Lung (tissue), 12 donors: ENCODE results near the gene RHOG. TPM values are rescaled to one million over a fixed set of nuclear protein-coding genes. Genes with fewer than 3 reads are reported as not detected.
A peak's percentile ranks its signal among the peaks of the same experiment; 100 is the strongest.
"Not testable (repeated sequence)": the region's sequence is repeated elsewhere in the genome, so short reads cannot be mapped to it uniquely, and the experiment has no call there.

Experiments used
- ATAC-seq: fragments of 200-7000 bp; cut with Tn5 transposase; one replicate; pipeline ENCODE4 v1.9.1; 2020; ENCODE audit warnings: moderate number of reproducible peaks; ENCODE audit not compliant: insufficient read depth, low FRiP score
- DNase-seq, 3 donors: peaks; one replicate each; pipeline ENCODE4 v3.0.0-alpha.2; 2013 to 2017
- H3K27ac ChIP-seq, 2 donors: one replicate each; pipeline ENCODE4 v1.5.1; 2013; ENCODE audit warnings: mild to moderate bottlenecking in 2 of 2, moderate library complexity in 2 of 2, control low read depth in 1 of 2, inconsistent platforms in 1 of 2, low read depth in 1 of 2, low read length in 1 of 2
- H3K27me3 ChIP-seq, 3 donors: one replicate each; pipeline ENCODE4 v1.5.1; 2013; ENCODE audit warnings: low read length in 2 of 3; ENCODE audit not compliant: control insufficient read depth in 3 of 3, insufficient read depth in 3 of 3
- H3K36me3 ChIP-seq, 4 donors: one replicate each; pipeline ENCODE4 v1.5.1; 2013; ENCODE audit warnings: low read length in 4 of 4, mild to moderate bottlenecking in 1 of 4, moderate library complexity in 1 of 4; ENCODE audit not compliant: control insufficient read depth in 4 of 4, insufficient read depth in 4 of 4
- H3K4me1 ChIP-seq, 5 donors: one replicate each; pipeline ENCODE4 v1.5.1; 2013; ENCODE audit warnings: low read length in 5 of 5, mild to moderate bottlenecking in 2 of 5, moderate library complexity in 1 of 5; ENCODE audit not compliant: control insufficient read depth in 5 of 5, insufficient read depth in 5 of 5
- H3K4me3 ChIP-seq: one replicate; pipeline ENCODE4 v1.5.1; 2013; ENCODE audit warnings: mild to moderate bottlenecking, control low read depth, moderate library complexity
- H3K9ac ChIP-seq, 2 donors: one replicate each; pipeline ENCODE4 v1.5.1; 2013; ENCODE audit warnings: low read length in 2 of 2, control low read depth in 1 of 2; ENCODE audit not compliant: insufficient read depth in 1 of 2
- H3K9me3 ChIP-seq, 4 donors: one replicate each; pipeline ENCODE4 v1.5.1; 2013; ENCODE audit warnings: low read length in 3 of 4, mild to moderate bottlenecking in 1 of 4, moderate library complexity in 1 of 4; ENCODE audit not compliant: control insufficient read depth in 4 of 4, insufficient read depth in 3 of 4
- WGBS, 2 donors: extraction: QIAGEN DNeasy Blood & Tissue Kit; methylation state at CpG; one replicate each; pipeline ENCODE4 v1.1.7; 2013; 5-methylcytosine and 5-hydroxymethylcytosine counted together
- polyA plus RNA-seq, 2 donors: library from polyadenylated mRNA; stranded (reverse); fragments of 200-250 nt; gene quantifications; one replicate each; pipeline ENCODE4 v1.2.1, GENCODE V29; 2013
- total RNA-seq, 2 donors: library from RNA; depleted of rRNA in 1 of 2; stranded (reverse); fragments of >200 nt in 1 of 2; gene quantifications; one replicate each; pipeline ENCODE4 v1.2.1, GENCODE V29; 2014 to 2021
- TF ChIP-seq, protein P1 (sequence below): IDR thresholded peaks from 2 replicates; pipeline ENCODE4 v1.5.1; 2012; ENCODE audit warnings: mild to moderate bottlenecking; ENCODE audit errors: control extremely low read depth, extremely low read depth
- donor health status: control.
- donor health status: control.
- donor health status: Bipolar disorder and iron deficiency.
- donor health status: healthy.
- donor health status: DM: yes; HTN: yes; CAD: no.

Gene RHOG
- total and polyA plus RNA-seq, 4 donors: 15.4 to 287 (median 82.6) TPM

DNA sequence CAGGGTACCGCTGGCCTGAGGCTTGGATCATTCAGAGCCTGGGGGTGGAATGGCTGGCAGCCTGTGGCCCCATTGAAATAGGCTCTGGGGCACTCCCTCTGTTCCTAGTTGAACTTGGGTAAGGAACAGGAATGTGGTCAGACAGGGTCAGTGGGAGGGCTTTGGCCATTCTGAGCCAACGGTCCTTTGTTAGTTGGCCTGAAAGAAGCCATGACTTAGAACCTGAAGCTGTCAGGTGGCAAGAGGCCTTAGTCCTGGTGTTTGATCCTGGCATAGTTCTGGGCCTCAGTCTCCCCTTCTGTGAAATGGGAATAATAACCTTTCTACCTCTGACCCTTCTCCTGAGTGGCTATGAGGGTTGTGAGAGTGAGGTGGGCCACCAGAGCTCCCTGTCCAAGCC, 24.1 kb downstream of the RHOG start:
- H3K9me3 ChIP-seq: no peaks in the 10 kb centered on the region
- H3K27ac ChIP-seq: peak overlapping the region in 1 of 2 donors; percentile 26
- H3K4me1 ChIP-seq: peaks cover 0 to 24% (median 7%) of the 10 kb centered on the region in 5 donors
- peaks cover 0 to 4% (median 0%) of the 10 kb centered on the region in 4 donors for H3K36me3 ChIP-seq
- 72 to 86% methylated on average over 2 of the region's 2 CpGs for WGBS, 2 donors
- peak; percentile 19 for ATAC-seq
- H3K9ac ChIP-seq: no peak overlapping the region
- H3K4me3 ChIP-seq: no peak overlapping the region
- DNase-seq: no peak
- TF ChIP-seq, protein P1, sequence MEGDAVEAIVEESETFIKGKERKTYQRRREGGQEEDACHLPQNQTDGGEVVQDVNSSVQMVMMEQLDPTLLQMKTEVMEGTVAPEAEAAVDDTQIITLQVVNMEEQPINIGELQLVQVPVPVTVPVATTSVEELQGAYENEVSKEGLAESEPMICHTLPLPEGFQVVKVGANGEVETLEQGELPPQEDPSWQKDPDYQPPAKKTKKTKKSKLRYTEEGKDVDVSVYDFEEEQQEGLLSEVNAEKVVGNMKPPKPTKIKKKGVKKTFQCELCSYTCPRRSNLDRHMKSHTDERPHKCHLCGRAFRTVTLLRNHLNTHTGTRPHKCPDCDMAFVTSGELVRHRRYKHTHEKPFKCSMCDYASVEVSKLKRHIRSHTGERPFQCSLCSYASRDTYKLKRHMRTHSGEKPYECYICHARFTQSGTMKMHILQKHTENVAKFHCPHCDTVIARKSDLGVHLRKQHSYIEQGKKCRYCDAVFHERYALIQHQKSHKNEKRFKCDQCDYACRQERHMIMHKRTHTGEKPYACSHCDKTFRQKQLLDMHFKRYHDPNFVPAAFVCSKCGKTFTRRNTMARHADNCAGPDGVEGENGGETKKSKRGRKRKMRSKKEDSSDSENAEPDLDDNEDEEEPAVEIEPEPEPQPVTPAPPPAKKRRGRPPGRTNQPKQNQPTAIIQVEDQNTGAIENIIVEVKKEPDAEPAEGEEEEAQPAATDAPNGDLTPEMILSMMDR: no peak
- no peaks in the 10 kb centered on the region for H3K27me3 ChIP-seq

GRCh38 chr11:3815845-3816244, 24.9 kb downstream of the RHOG start:
- DNase-seq (peak; percentile 79 to 92 (median 87)), ATAC-seq (no peak)
- H3K4me1 ChIP-seq: peaks cover 0 to 24% (median 7%) of the 10 kb centered on the region in 5 donors
- H3K27ac ChIP-seq: no peak overlapping the region
- TF ChIP-seq, protein P1: no peak
- H3K4me3 ChIP-seq: no peak overlapping the region
- H3K9ac ChIP-seq: peak overlapping the region in 1 of 2 donors; percentile 73
- no peaks in the 10 kb centered on the region for H3K9me3 ChIP-seq
- H3K36me3 ChIP-seq: peaks cover 0 to 4% (median 0%) of the 10 kb centered on the region in 4 donors
- WGBS, 2 donors: 79 to 83% methylated on average over 4 of the region's 4 CpGs
- no peaks in the 10 kb centered on the region for H3K27me3 ChIP-seq

DNA sequence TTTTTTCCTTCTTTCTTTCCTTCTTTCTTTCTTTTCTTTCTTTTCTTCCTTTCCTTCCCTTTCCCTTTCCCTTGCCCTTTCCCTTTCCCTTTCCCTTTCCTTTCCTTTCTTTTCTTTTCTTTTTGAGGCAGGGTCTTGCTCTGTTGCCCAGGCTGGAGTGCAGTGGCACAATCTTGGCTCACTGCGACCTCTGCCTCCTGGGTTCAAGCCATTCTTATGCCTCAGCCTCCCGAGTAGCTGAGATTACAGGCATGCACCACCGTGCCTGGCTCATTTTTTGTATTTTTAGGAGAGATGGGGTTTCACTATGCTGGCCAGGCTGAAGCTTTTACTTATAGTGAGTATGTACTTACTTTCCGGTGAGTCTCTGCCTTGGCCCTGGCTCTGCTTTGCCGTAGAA, 25.9 kb downstream of the RHOG start:
- not testable (repeated sequence) for H3K36me3 ChIP-seq, H3K27ac ChIP-seq, H3K9me3 ChIP-seq, H3K27me3 ChIP-seq, DNase-seq, ATAC-seq, H3K4me3 ChIP-seq, H3K9ac ChIP-seq
- H3K4me1 ChIP-seq: peaks cover 0 to 24% (median 7%) of the 10 kb centered on the region in 5 donors
- WGBS, 2 donors: 95 to 97% methylated on average over 5 of the region's 5 CpGs

DNA sequence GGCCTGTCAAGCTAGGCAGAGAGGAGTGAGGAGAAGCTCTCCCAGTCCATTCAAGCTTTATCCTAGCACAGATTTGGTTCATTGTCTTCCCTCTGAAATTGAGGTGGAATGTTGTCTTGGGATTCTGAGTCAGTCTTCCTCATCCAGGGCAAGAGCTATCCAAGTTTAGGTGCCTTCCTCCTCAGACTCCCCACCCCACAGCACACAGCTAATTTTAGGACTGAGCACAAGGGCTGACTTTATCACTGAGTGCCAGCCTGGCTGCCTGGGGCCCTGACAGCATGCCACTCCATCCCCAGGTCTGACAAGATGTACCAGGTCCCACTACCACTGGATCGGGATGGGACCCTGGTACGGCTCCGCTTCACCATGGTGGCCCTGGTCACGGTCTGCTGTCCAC, 29.8 kb downstream of the RHOG start:
- no peak overlapping the region for H3K9ac ChIP-seq

More for the DNA sequence above, 29.8 kb downstream of the RHOG start:
- Histone ChIP-seq H3K27me3 (no peaks in the 10 kb centered on the region), H3K36me3 (no peaks in the 10 kb centered on the region), H3K4me1 (peaks cover 0 to 20% (median 3%) of the 10 kb centered on the region in 5 donors), H3K9me3 (no peaks in the 10 kb centered on the region), H3K4me3 (no peak overlapping the region), H3K27ac (peak overlapping the region in 1 of 2 donors; percentile 47)
- TF ChIP-seq, protein P1: no peak
- DNase-seq (no peak), ATAC-seq (no peak)
- WGBS, 2 donors: 96 to 97% methylated on average over 4 of the region's 4 CpGs
